Colonic mucosa (tissue), 4 donors: ENCODE data around the gene TFB1M. TPM values are rescaled to one million over a fixed set of nuclear protein-coding genes. Genes with fewer than 3 reads are reported as not detected.

Source experiments
- DNase-seq: peaks from one replicate; pipeline ENCODE4 v3.0.0-alpha.2; 2020
- H3K27ac ChIP-seq: fragments of 200-600 bp; one replicate; pipeline ENCODE4 v1.8.0; 2021
- H3K27me3 ChIP-seq: fragments of 200-600 bp; one replicate; pipeline ENCODE4 v1.8.0; 2021
- H3K36me3 ChIP-seq: fragments of 200-600 bp; one replicate; pipeline ENCODE4 v1.8.0; 2021
- H3K4me1 ChIP-seq: fragments of 200-600 bp; one replicate; pipeline ENCODE4 v1.8.0; 2021; ENCODE audit warnings: mild to moderate bottlenecking
- H3K4me3 ChIP-seq: fragments of 200-600 bp; one replicate; pipeline ENCODE4 v1.8.0; 2021
- H3K9ac ChIP-seq, 2 donors: one replicate each; pipeline ENCODE4 v1.7.0; 2013; ENCODE audit warnings: control low read depth in 2 of 2, low read depth in 2 of 2, low read length in 2 of 2
- H3K9me3 ChIP-seq: fragments of 200-600 bp; one replicate; pipeline ENCODE4 v1.8.0; 2021
- intact Hi-C: fragments of 100-400 bp; cut with DNase I; formaldehyde crosslinking; loops from one replicate; pipeline ENCODE4 v1.14.1; 2022
- total RNA-seq, 2 donors: library from RNA; stranded (reverse); fragmentation: NEBNext Ultra II Directional in 1 of 2; extraction: Animal tissue kit (Norgen Biotek cat#: 25700) in 1 of 2; gene quantifications; one replicate each; pipeline ENCODE4 v1.2.1, GENCODE V29; 2021
- TF ChIP-seq, protein P1 (sequence below): fragments of 200-600 bp; IDR thresholded peaks from one replicate; pipeline ENCODE4 v1.8.0; 2022; ENCODE audit warnings: antibody characterized with exemption, mild to moderate bottlenecking
- donor health status: healthy.
- donor health status: DM: no; HTN: no; CAD: no.
- donor health status: DM: no; HTN: no; CAD: no.

Gene TFB1M
- total RNA-seq, 2 donors from 2014 or later = 17.8 to 27.9 TPM

DNA sequence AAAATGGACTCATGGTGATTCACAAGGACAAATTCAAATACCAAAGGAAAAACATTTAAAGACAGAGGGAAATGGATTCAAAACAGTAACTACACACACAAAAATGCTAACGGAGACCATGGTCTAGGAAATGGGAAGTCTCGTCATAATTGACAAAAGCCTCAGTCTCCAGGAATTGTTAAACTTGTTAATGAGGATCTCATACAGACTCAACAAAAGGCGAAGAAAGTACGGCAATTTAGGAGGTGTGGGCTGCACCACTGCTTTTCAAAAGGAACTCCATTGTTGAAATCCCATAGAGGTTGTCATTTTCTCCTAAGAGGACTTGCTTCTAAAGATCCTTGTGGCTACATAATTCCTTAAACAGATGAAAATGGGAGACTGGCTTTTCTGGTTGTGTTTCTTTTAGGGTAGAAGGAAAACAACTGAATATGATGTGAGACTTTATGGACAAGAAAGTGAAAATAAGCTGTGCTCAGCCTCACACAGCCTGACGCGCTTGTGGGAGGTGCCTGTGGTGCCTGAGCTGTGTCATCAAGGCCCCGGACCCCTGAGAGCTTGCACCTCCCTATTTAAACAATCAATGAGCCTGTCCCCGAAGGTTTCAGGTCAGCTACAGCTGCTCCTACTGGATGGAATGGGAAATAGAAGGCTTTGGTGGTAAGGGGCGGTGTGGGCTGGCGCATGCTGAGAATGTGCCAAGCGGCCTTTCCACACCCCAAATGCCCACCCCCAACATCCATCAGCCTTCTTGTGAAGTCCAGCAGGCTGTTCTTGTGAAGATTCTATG lies 53.0 kb downstream of the TFB1M start:
- Histone ChIP-seq H3K9ac (no peak overlapping the region), H3K4me1 (no peaks in the 10 kb centered on the region), H3K27ac (no peak overlapping the region), H3K9me3 (no peaks in the 10 kb centered on the region), H3K36me3 (no peaks in the 10 kb centered on the region), H3K4me3 (no peak overlapping the region), H3K27me3 (no peaks in the 10 kb centered on the region)
- intact Hi-C loops = no loop called here
- no peak for DNase-seq
- TF ChIP-seq, protein P1, sequence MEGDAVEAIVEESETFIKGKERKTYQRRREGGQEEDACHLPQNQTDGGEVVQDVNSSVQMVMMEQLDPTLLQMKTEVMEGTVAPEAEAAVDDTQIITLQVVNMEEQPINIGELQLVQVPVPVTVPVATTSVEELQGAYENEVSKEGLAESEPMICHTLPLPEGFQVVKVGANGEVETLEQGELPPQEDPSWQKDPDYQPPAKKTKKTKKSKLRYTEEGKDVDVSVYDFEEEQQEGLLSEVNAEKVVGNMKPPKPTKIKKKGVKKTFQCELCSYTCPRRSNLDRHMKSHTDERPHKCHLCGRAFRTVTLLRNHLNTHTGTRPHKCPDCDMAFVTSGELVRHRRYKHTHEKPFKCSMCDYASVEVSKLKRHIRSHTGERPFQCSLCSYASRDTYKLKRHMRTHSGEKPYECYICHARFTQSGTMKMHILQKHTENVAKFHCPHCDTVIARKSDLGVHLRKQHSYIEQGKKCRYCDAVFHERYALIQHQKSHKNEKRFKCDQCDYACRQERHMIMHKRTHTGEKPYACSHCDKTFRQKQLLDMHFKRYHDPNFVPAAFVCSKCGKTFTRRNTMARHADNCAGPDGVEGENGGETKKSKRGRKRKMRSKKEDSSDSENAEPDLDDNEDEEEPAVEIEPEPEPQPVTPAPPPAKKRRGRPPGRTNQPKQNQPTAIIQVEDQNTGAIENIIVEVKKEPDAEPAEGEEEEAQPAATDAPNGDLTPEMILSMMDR = no peak

GRCh38 chr6:155260686-155261085 lies 53.6 kb downstream of the TFB1M start:
- TF ChIP-seq, protein P1 = no peak
- Histone ChIP-seq H3K27me3 (no peaks in the 10 kb centered on the region), H3K4me1 (no peaks in the 10 kb centered on the region), H3K27ac (no peak overlapping the region), H3K36me3 (no peaks in the 10 kb centered on the region), H3K9ac (no peak overlapping the region), H3K9me3 (no peaks in the 10 kb centered on the region), H3K4me3 (no peak overlapping the region)
- no peak for DNase-seq
- intact Hi-C loops = no loop called here

DNA sequence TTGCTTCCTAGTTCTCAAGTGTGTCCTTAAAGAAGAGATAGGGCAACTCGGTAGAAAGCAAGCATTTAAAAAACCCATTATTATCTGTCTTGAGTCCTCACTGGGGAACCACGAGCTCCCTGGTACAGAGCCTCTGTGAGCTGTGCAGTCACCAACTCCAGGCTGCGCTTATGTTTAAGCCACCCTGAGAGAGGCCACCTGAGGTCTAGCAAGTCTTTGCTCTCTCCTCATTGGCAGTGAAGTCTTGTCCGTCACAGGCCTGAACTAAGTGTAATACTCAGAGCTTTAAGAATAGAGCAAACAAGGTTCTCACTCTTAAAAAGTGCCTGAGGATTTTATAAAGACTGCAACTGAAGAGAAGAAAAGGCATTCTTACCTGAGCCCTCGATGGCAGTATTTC lies 54.4 kb downstream of the TFB1M start:
- Histone ChIP-seq H3K36me3 (no peaks in the 10 kb centered on the region), H3K9ac (no peak overlapping the region)

DNA sequence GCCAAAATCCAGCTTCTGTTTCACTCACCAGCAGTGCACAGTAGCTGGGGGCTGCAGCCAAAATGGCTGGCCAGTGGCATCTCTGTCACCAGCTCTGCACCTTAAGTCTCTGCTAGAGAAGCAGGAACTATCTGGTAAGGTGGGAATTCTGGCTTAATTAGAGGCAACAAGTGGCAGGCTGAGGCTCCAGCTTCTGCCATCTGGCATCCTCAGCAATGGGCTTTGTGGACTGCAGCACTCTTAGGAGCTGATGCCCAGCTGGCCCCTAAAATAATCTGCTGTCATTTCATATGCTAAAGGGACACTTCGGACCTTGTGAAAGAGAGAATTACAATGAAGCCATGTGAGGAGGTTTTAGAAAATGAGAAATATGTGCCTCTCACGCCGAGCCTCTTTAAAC lies 55.1 kb downstream of the TFB1M start:
- Histone ChIP-seq H3K4me1 (no peaks in the 10 kb centered on the region), H3K9me3 (no peaks in the 10 kb centered on the region), H3K27ac (no peak overlapping the region), H3K9ac (no peak overlapping the region), H3K4me3 (no peak overlapping the region), H3K36me3 (no peaks in the 10 kb centered on the region), H3K27me3 (no peaks in the 10 kb centered on the region)
- TF ChIP-seq, protein P1 = no peak
- intact Hi-C loops = no loop called here
- DNase-seq = no peak

More for the DNA sequence above, 54.4 kb downstream of the TFB1M start:
- no peak overlapping the region for H3K4me3 ChIP-seq
- intact Hi-C loops = no loop called here
- H3K9me3 ChIP-seq = no peaks in the 10 kb centered on the region
- no peak for DNase-seq
- no peaks in the 10 kb centered on the region for H3K4me1 ChIP-seq
- no peaks in the 10 kb centered on the region for H3K27me3 ChIP-seq
- TF ChIP-seq, protein P1 = no peak
- no peak overlapping the region for H3K27ac ChIP-seq

GRCh38 chr6:155257796-155258195 lies 56.5 kb downstream of the TFB1M start:
- DNase-seq = no peak
- intact Hi-C loops = no loop called here
- Histone ChIP-seq H3K4me3 (no peak overlapping the region), H3K27ac (no peak overlapping the region), H3K27me3 (no peaks in the 10 kb centered on the region), H3K9ac (no peak overlapping the region), H3K36me3 (no peaks in the 10 kb centered on the region), H3K4me1 (no peaks in the 10 kb centered on the region), H3K9me3 (no peaks in the 10 kb centered on the region)
- TF ChIP-seq, protein P1 = no peak
